Muscle layer of duodenum (tissue), 2 donors: ENCODE data around the gene MYO1D.
A peak's percentile ranks its signal among the peaks of the same experiment; 100 is the strongest.
"Not testable (repeated sequence)": the region's sequence is repeated elsewhere in the genome, so short reads cannot be mapped to it uniquely, and the experiment has no call there.

Experiments
- H3K27ac ChIP-seq: one replicate; pipeline ENCODE4 v1.7.0; 2013; ENCODE audit warnings: mild to moderate bottlenecking, low read length
- H3K27me3 ChIP-seq: one replicate; pipeline ENCODE4 v1.7.0; 2013; ENCODE audit warnings: low read depth, mild to moderate bottlenecking, control low read depth, low read length
- H3K36me3 ChIP-seq, 2 donors: one replicate each; pipeline ENCODE4 v1.7.0; 2013; ENCODE audit warnings: low read length in 2 of 2, control low read depth in 1 of 2, mild to moderate bottlenecking in 1 of 2; ENCODE audit not compliant: insufficient read depth in 2 of 2, control insufficient read depth in 1 of 2
- H3K4me1 ChIP-seq, 2 donors: one replicate each; pipeline ENCODE4 v1.7.0; 2013; ENCODE audit warnings: low read length in 2 of 2, mild to moderate bottlenecking in 2 of 2, control low read depth in 1 of 2, moderate library complexity in 1 of 2; ENCODE audit not compliant: insufficient read depth in 2 of 2, control insufficient read depth in 1 of 2
- H3K4me3 ChIP-seq, 2 donors: one replicate each; pipeline ENCODE4 v1.7.0; 2013; ENCODE audit warnings: low read length in 2 of 2, low read depth in 1 of 2, mild to moderate bottlenecking in 1 of 2
- H3K9me3 ChIP-seq, 2 donors: one replicate each; pipeline ENCODE4 v1.7.0; 2013; ENCODE audit warnings: low read length in 2 of 2, control low read depth in 1 of 2, mild to moderate bottlenecking in 1 of 2; ENCODE audit not compliant: control insufficient read depth in 1 of 2
- donor health status: healthy.

Gene MYO1D

DNA sequence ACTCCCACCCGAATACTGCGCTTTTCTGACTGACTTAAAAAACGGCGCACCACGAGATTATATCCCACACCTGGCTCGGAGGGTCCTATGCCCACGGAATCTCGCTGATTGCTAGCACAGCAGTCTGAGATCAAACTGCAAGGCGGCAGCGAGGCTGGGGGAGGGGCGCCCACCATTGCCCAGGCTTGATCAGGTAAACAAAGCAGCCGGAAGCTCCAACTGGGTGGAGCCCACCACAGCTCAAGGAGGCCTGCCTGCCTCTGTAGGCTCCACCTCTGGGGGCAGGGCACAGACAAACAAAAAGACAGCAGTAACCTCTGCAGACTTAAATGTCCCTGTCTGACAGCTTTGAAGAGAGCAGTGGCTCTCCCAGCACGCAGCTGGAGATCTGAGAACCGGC is 10.5 kb upstream of the MYO1D start:
- H3K27me3 ChIP-seq, H3K9me3 ChIP-seq, H3K36me3 ChIP-seq, H3K4me3 ChIP-seq, H3K4me1 ChIP-seq, H3K27ac ChIP-seq: not testable (repeated sequence)

DNA sequence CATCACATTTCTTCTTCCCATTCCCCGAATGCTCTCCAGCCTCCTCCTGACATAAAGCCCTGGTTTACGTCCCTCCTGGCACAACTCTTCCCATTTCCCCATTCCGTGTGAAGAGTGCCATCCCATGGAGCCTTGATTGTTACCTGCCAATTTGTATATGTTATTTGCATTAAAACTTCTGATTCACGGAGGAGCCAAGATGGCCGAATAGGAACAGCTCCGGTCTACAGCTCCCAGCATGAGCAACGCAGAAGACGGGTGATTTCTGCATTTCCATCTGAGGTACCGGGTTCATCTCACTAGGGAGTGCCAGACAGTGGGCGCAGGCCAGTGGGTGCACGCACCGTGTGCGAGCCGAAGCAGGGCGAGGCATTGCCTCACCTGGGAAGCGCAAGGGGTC is 10.0 kb upstream of the MYO1D start:
- not testable (repeated sequence) for H3K27me3 ChIP-seq, H3K27ac ChIP-seq, H3K4me1 ChIP-seq, H3K36me3 ChIP-seq, H3K4me3 ChIP-seq, H3K9me3 ChIP-seq

DNA sequence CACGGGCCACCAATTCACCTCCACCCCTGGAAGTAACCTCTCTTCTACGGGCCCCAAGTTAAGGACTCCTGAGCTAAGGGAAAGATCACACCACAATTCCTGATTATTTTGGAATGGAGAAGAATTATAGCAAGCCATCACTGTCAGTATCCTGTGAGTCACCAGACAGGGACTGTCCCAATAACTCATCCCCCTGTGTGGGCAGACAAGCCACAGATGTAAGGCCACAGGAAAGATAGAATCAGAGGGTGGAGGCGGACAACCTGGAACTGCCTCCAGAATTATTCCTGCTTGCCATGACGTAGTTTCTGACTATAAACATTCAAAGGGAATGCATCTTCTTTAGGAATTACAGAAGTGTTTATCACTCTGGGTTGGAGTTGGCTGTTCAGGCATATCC is 5.8 kb upstream of the MYO1D start:
- no peak overlapping the region for H3K4me3 ChIP-seq
- H3K4me1 ChIP-seq, result peaks cover 0 to 8% of the 10 kb centered on the region in 2 donors
- H3K36me3 ChIP-seq, result no peaks in the 10 kb centered on the region
- no peaks in the 10 kb centered on the region for H3K27me3 ChIP-seq
- H3K9me3 ChIP-seq, result no peaks in the 10 kb centered on the region
- no peak overlapping the region for H3K27ac ChIP-seq

DNA sequence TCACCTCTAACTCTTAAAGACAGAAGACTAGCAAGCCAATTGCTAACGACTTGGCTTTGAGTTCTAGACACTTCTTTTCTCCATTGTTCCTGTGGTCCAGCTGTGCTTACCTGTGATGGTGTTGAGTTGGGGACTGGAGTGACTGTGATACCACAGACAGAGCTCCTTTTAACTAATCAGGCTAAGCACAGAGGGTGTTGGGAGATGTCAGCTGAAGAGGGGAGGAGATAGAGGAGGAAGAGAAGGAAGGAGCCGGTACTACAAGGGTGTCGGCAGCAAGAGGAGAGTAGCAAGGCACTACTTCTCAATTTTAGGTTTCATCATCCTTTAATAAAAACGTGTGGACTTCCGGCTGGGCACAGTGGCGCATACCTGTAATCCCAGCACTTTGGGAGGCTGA is 5.1 kb upstream of the MYO1D start:
- Histone ChIP-seq H3K4me1 (peaks cover 4 to 8% of the 10 kb centered on the region in 2 donors), H3K36me3 (no peaks in the 10 kb centered on the region), H3K27me3 (no peaks in the 10 kb centered on the region), H3K9me3 (no peaks in the 10 kb centered on the region), H3K4me3 (no peak overlapping the region), H3K27ac (no peak overlapping the region)

DNA sequence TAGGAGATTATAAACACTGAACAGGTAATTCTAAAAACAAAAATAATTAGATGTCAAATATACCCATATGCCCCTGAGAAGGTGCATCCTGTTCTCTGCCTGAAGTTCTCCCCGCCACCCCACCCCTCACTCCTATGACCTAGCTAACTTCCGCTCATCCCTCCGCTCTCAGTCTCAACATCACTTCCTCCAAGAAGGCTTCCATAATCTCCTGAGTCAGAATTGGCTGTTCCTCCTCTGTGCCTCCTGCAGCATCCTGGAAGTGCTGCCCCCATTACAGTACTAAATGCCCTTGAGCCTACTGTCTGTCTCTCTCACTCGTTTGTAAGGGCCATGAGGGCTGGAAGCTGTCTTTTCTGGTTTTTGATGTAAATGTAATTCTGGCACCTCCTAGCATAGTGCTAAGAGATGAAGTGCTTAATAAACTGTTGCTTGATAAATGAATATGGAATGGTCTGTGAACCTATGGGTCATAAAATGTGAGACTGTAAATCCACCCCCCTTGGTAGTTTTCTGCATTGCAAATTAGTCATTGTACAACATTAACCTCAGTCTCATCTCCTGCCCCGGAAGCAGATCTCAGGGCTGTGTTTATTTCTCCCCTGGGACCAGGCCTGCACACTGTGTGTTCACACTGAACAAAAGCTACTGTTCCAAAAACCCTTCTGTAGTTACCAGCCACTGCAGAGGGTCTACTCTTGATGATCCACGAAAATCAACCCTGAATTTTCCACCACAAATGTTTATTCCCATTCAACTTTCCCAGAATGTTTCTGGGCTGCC is 3.9 kb upstream of the MYO1D start:
- no peak overlapping the region for H3K27ac ChIP-seq
- H3K36me3 ChIP-seq, result no peaks in the 10 kb centered on the region
- H3K9me3 ChIP-seq, result no peaks in the 10 kb centered on the region
- H3K4me3 ChIP-seq, result no peak overlapping the region
- no peaks in the 10 kb centered on the region for H3K27me3 ChIP-seq
- peaks cover 8 to 13% of the 10 kb centered on the region in 2 donors for H3K4me1 ChIP-seq

DNA sequence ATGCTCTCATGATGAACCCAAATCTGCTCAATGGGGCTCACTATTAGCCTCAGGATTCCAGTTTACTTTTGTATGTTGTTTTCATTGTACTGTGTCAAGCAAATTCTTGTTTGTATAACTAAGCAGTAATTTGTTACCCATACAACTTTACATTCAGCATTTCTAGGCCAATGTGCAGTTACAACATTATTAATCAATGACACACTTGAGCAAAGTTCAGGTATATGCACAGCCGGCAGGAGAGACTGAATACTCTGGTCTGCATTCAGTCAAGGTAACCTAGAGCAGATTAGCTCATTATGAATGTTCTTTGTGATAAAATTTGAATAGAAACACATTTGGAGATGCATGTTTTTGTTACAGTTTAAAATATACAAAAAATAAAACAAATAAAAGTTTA is 2.2 kb upstream of the MYO1D start:
- Histone ChIP-seq H3K9me3 (no peaks in the 10 kb centered on the region), H3K27me3 (no peaks in the 10 kb centered on the region), H3K36me3 (no peaks in the 10 kb centered on the region), H3K27ac (no peak overlapping the region), H3K4me3 (no peak overlapping the region), H3K4me1 (peaks cover 8 to 17% of the 10 kb centered on the region in 2 donors)

DNA sequence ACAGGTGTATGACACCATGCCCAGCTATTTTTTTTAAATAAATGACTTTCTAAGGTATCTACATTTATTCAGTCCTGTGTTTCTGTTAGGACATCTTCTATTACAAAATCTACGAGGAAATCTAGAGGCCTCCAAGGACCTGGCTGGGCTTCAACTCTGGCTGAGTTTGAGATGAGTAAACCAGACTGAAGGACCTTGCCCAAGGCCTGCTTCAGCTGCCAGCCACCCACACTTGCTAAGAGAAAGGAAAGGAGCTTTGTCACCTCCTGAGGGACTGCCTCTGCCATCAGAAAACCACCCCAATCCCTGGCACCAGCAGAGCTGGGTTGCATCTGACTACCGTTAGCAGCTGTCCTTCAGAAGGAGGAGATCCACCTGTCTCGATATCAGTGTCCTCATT is 1.3 kb upstream of the MYO1D start:
- H3K27ac ChIP-seq, result no peak overlapping the region
- H3K4me3 ChIP-seq, result no peak overlapping the region
- peaks cover 8 to 17% of the 10 kb centered on the region in 2 donors for H3K4me1 ChIP-seq
- no peaks in the 10 kb centered on the region for H3K27me3 ChIP-seq
- H3K36me3 ChIP-seq, result no peaks in the 10 kb centered on the region
- H3K9me3 ChIP-seq, result no peaks in the 10 kb centered on the region

DNA sequence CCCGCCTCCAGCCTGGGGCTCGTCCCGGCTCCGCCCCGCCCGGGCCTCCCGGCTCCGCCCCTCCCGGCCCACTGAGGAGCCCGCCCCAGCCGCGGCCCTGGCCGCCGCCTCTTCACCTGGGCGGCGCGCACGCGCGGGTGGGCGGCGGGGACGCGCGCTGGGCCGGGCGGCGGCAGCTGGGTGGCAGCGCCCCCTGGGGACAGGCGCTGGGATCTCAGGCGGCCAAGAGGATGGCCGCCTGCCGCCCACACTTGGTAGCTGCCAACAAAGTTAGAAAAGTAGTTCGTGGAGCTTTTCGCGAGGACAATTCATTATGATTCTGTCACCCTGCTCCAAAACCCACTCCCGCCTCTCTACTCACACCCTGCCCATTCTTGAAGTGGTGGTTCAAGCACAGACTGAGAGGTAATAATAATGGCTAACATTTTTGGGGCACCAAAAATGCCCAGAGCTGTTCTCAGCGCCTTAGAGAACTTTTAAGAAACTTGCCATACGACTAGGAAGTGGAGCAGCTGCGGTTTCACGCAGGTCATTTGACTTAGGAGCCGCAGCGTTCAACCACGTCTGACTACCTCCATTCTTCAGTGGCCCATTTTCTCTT is 340 bp upstream of the MYO1D start:
- peak overlapping the region; percentile 64 to 82 for H3K4me3 ChIP-seq
- H3K36me3 ChIP-seq, result no peaks in the 10 kb centered on the region
- no peaks in the 10 kb centered on the region for H3K9me3 ChIP-seq
- H3K4me1 ChIP-seq, result peaks cover 8 to 17% of the 10 kb centered on the region in 2 donors
- no peaks in the 10 kb centered on the region for H3K27me3 ChIP-seq
- peak overlapping the region; percentile 71 for H3K27ac ChIP-seq

DNA sequence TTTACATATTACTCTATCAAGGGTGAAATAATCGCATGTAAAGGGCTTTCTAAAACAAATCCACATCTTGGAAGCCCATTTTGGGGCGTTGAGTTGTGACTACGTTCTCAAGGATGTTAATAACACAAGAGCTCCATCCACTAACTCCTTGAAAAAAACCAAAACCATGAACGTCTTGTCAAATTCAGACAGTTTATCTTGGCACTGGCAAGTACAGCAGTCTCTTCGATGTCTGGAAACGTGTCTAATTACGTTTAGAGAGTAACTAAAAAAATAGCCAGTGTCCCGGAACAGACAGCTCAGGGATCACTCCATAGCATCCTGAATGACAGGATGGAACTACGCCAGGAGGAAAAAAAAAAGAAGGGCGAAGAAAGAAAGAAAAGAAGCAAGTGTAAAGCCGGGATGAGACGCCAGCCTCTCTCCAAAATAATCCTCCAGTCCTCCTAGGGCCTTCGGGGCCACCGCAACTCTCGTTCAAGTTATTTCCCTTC is 954 bp downstream of the MYO1D start:
- peak overlapping the region; percentile 66 to 82 for H3K4me3 ChIP-seq
- H3K36me3 ChIP-seq, result no peaks in the 10 kb centered on the region
- peak overlapping the region; percentile 72 for H3K27ac ChIP-seq
- H3K27me3 ChIP-seq, result no peaks in the 10 kb centered on the region
- H3K9me3 ChIP-seq, result no peaks in the 10 kb centered on the region
- peaks cover 8 to 17% of the 10 kb centered on the region in 2 donors for H3K4me1 ChIP-seq

DNA sequence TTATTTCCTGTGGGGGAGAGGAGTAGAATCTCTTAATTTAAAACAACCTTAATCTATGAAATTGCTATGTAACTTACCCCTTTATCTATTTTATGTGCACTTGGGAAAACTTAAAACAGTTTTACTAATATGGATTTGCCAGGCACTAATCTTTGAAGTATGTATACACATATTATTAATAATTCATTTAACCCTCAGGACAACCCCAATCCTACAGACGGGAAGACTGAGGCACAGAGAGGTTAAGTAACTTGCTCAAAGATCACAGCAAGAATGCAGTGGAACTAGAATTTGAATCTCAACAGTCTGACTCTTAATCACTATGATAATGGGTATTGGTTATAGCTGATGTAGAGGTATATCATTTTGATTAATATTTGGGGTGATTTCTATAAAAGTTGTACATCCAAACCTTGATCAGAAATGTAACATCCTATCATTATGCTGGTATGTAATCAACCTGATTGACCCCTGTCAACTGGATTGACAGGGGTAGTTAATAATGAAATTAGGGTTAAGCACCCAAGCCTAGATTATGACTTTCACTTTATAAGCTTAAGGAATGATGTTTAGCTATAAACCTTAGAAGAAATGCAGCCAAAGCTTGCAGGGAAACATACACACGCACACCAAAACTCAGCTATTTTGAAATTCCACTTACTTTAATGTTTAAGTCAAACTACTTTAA is 1.6 kb downstream of the MYO1D start:
- H3K36me3 ChIP-seq, result no peaks in the 10 kb centered on the region
- H3K27me3 ChIP-seq, result no peaks in the 10 kb centered on the region
- peaks cover 8 to 17% of the 10 kb centered on the region in 2 donors for H3K4me1 ChIP-seq
- H3K4me3 ChIP-seq, result peak overlapping the region; percentile 66 to 82
- no peaks in the 10 kb centered on the region for H3K9me3 ChIP-seq
- peak overlapping the region; percentile 72 for H3K27ac ChIP-seq

DNA sequence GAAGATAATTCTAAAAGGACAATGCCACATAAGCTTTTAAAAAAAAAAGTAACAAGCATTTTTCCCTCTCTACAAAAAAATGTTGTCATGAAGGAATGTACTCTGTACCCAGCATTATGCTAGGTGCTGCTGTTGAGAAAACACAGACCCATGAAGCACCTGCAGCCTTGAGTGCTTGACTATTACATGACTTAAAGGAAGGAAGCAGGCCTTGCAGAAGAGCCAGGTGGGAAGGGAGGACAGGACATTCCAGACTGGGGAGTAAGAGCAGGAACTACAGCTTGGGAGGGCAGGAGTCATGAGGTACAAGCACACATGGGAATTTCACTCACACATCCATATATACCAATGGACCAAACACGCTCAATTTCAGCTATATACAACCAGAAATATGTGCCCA is 3.8 kb downstream of the MYO1D start:
- H3K4me1 ChIP-seq, result peaks cover 0 to 17% of the 10 kb centered on the region in 2 donors
- no peak overlapping the region for H3K27ac ChIP-seq
- no peak overlapping the region for H3K4me3 ChIP-seq
- H3K9me3 ChIP-seq, result no peaks in the 10 kb centered on the region
- no peaks in the 10 kb centered on the region for H3K36me3 ChIP-seq
- no peaks in the 10 kb centered on the region for H3K27me3 ChIP-seq
